ENCODE results near the gene ARMH4. TPM values are rescaled to one million over a fixed set of nuclear protein-coding genes. Genes with fewer than 3 reads are reported as not detected.

ARMH4 gene
- total RNA-seq, 1 donor from 2014 or later, result 57.1 TPM

DNA sequence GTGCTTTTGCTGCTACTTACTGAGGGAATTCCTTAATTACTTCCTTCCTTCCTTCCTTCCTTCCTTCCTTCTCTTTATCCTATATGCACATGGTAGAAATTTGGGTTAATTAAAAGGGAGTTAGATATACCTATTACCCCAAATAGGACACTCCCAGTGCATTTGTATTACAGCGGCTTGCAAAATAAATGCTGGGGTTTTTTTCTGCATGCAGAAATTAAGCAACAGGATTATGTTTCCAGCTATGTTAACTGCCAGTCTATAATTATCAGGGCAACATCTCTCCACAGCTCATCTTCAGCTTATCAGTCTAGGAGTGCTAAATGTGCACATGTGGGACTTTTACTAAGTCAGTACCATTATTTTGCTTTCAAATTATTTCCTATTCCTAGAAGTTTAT, 153.2 kb downstream of the ARMH4 start:
- no peaks in the 10 kb centered on the region for H3K9me3 Mint-ChIP-seq (ENCODE audit: unreplicated experiment)
- no peaks in the 10 kb centered on the region for H3K36me3 Mint-ChIP-seq (ENCODE audit: unreplicated experiment)
- no peak overlapping the region for H3K27ac Mint-ChIP-seq (ENCODE audit: unreplicated experiment)
- H3K4me3 Mint-ChIP-seq (ENCODE audit: unreplicated experiment), result no peak overlapping the region
- no peaks in the 10 kb centered on the region for H3K4me1 Mint-ChIP-seq (ENCODE audit: low read depth, unreplicated experiment)
- peaks cover 2% of the 10 kb centered on the region for H3K27me3 Mint-ChIP-seq (ENCODE audit: unreplicated experiment)
- TF ChIP-seq, protein P1, sequence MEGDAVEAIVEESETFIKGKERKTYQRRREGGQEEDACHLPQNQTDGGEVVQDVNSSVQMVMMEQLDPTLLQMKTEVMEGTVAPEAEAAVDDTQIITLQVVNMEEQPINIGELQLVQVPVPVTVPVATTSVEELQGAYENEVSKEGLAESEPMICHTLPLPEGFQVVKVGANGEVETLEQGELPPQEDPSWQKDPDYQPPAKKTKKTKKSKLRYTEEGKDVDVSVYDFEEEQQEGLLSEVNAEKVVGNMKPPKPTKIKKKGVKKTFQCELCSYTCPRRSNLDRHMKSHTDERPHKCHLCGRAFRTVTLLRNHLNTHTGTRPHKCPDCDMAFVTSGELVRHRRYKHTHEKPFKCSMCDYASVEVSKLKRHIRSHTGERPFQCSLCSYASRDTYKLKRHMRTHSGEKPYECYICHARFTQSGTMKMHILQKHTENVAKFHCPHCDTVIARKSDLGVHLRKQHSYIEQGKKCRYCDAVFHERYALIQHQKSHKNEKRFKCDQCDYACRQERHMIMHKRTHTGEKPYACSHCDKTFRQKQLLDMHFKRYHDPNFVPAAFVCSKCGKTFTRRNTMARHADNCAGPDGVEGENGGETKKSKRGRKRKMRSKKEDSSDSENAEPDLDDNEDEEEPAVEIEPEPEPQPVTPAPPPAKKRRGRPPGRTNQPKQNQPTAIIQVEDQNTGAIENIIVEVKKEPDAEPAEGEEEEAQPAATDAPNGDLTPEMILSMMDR (IDR thresholded peaks at IDR 0.05; ENCODE audit: partially characterized antibody, unreplicated experiment), result no peak
- DNase-seq, result no peak

DNA sequence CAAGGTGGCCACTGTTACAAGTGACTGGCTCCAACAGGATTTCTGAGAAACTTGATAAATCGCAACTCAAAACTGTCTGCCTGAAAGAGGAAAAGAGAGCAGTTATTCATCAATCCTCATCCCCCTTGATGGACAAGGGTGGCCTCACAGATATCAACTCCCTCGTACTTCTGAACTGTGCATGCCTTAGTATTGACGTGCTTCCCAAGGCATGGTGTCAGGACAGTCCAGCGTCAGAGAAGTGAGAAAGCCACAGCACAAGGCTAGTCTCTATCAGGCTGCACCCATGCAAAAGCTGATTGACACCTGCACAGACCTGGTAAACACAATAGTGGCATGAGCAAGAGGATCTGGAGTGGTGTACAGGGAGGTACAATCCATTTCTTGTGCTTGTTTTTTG, 160.7 kb downstream of the ARMH4 start:
- H3K27me3 Mint-ChIP-seq (ENCODE audit: unreplicated experiment), result no peaks in the 10 kb centered on the region
- no peaks in the 10 kb centered on the region for H3K36me3 Mint-ChIP-seq (ENCODE audit: unreplicated experiment)
- H3K4me3 Mint-ChIP-seq (ENCODE audit: unreplicated experiment), result no peak overlapping the region
- H3K9me3 Mint-ChIP-seq (ENCODE audit: unreplicated experiment), result no peaks in the 10 kb centered on the region
- no peaks in the 10 kb centered on the region for H3K4me1 Mint-ChIP-seq (ENCODE audit: low read depth, unreplicated experiment)
- TF ChIP-seq, protein P1 (IDR thresholded peaks at IDR 0.05; ENCODE audit: partially characterized antibody, unreplicated experiment), result no peak
- H3K27ac Mint-ChIP-seq (ENCODE audit: unreplicated experiment), result no peak overlapping the region
- no peak for DNase-seq

DNA sequence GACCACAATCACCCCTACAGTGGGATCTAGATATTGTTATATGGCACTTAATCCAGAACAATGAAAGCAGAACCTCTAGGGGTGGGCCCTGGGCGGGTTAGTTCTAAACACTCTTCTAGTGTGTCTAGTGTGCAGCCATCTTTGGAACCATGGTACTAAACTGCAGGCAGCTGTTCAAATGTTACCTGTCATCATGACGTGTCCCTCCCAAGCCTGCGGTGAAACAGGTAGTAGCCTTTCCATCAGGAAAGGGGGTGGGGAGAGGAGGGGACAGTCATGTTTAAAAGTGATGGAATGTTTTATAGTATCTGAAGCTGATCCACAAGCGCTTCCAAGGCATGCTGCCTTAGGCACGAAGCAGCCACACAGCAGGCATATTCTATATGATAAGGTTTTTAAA, 163.6 kb downstream of the ARMH4 start:
- H3K4me3 Mint-ChIP-seq (ENCODE audit: unreplicated experiment), result no peak overlapping the region
- no peaks in the 10 kb centered on the region for H3K36me3 Mint-ChIP-seq (ENCODE audit: unreplicated experiment)
- DNase-seq, result no peak
- H3K9me3 Mint-ChIP-seq (ENCODE audit: unreplicated experiment), result no peaks in the 10 kb centered on the region
- TF ChIP-seq, protein P1 (IDR thresholded peaks at IDR 0.05; ENCODE audit: partially characterized antibody, unreplicated experiment), result no peak
- no peak overlapping the region for H3K27ac Mint-ChIP-seq (ENCODE audit: unreplicated experiment)
- no peaks in the 10 kb centered on the region for H3K4me1 Mint-ChIP-seq (ENCODE audit: low read depth, unreplicated experiment)
- no peaks in the 10 kb centered on the region for H3K27me3 Mint-ChIP-seq (ENCODE audit: unreplicated experiment)

DNA sequence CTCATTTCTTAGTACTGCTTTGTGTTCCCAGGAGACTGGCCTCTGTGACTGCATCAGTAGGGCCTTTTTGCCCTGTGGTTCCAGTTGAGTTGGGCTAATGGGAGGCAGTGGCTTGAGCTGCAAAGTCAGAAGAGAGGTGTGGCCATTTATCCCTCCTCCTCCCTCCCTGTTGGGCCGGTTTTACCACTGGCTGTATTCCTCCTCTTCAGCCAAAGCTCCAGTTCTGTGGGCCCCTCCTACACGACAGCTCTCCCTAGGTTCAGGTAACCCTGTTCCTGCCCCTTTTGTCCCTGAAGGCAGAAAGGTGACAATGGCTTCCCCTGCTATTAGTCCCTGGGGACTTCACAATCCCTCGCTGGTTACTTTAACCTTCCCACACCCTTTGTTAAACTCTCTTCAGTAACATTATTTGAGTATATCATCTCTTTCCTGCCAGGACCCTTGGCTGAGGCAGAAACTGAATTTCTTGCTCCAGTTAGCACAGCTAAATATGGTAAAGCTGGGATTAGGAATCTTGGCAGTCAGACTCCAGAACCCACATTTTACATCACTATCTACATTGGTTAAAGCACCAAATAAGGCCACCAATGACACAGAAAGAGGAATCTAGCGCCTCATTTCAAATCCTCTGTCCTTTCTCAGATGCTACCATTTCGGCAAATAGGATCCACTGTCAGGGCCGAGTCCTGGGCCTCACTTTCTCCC, 164.3 kb downstream of the ARMH4 start:
- no peaks in the 10 kb centered on the region for H3K4me1 Mint-ChIP-seq (ENCODE audit: low read depth, unreplicated experiment)
- no peak overlapping the region for H3K27ac Mint-ChIP-seq (ENCODE audit: unreplicated experiment)
- H3K27me3 Mint-ChIP-seq (ENCODE audit: unreplicated experiment), result no peaks in the 10 kb centered on the region
- H3K4me3 Mint-ChIP-seq (ENCODE audit: unreplicated experiment), result no peak overlapping the region
- no peak for DNase-seq
- no peaks in the 10 kb centered on the region for H3K36me3 Mint-ChIP-seq (ENCODE audit: unreplicated experiment)
- no peaks in the 10 kb centered on the region for H3K9me3 Mint-ChIP-seq (ENCODE audit: unreplicated experiment)
- TF ChIP-seq, protein P1 (IDR thresholded peaks at IDR 0.05; ENCODE audit: partially characterized antibody, unreplicated experiment), result no peak

DNA sequence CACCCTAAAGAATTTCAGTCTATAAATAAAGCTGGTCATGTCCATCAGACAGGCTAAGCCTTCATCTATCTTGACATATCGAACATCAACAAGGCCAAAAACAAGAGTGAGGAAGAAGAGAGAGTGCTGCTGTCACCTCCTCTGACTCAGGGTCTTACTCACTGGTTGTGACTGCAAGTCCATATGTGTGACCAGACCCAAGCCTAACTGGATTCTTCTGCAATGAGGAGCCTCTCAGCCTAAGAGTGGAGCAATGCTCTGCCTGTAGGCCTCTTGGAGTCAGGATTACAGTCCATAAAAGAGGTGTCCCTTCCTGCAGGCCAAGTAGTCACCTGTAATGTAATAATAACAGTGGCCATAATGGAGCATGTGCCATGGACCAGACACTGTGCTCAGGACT, 165.0 kb downstream of the ARMH4 start:
- H3K9me3 Mint-ChIP-seq (ENCODE audit: unreplicated experiment), result no peaks in the 10 kb centered on the region
- H3K27me3 Mint-ChIP-seq (ENCODE audit: unreplicated experiment), result no peaks in the 10 kb centered on the region
- no peak overlapping the region for H3K4me3 Mint-ChIP-seq (ENCODE audit: unreplicated experiment)
- TF ChIP-seq, protein P1 (IDR thresholded peaks at IDR 0.05; ENCODE audit: partially characterized antibody, unreplicated experiment), result no peak
- no peaks in the 10 kb centered on the region for H3K4me1 Mint-ChIP-seq (ENCODE audit: low read depth, unreplicated experiment)
- no peak for DNase-seq
- H3K36me3 Mint-ChIP-seq (ENCODE audit: unreplicated experiment), result no peaks in the 10 kb centered on the region
- no peak overlapping the region for H3K27ac Mint-ChIP-seq (ENCODE audit: unreplicated experiment)

Data from glutamatergic neuron (in vitro differentiated cells).